Muscle of leg (tissue), 11 donors: Measurements from ENCODE around the gene PSKH1. TPM values are rescaled to one million over a fixed set of nuclear protein-coding genes. Genes with fewer than 3 reads are reported as not detected.

ENCODE experiments used
- DNase-seq: peaks from one replicate; pipeline ENCODE4 v3.0.0; 2013
- H3K27ac ChIP-seq: one replicate; pipeline ENCODE4 v1.5.1; 2013; ENCODE audit warnings: mild to moderate bottlenecking, low read length, control low read depth
- H3K27me3 ChIP-seq: one replicate; pipeline ENCODE4 v1.6.1; 2013; ENCODE audit warnings: low read length; ENCODE audit not compliant: control insufficient read depth, insufficient read depth
- H3K36me3 ChIP-seq: one replicate; pipeline ENCODE4 v1.6.1; 2013; ENCODE audit warnings: low read length; ENCODE audit not compliant: control insufficient read depth, insufficient read depth
- H3K4me1 ChIP-seq: one replicate; pipeline ENCODE4 v1.6.1; 2013; ENCODE audit warnings: low read length; ENCODE audit not compliant: control insufficient read depth, insufficient read depth
- H3K4me3 ChIP-seq: one replicate; pipeline ENCODE4 v1.5.1; 2013; ENCODE audit warnings: low read length, control low read depth
- H3K9me3 ChIP-seq: replicated peaks from 2 replicates; pipeline ENCODE4 v1.6.1; 2013; ENCODE audit warnings: low read depth, low read length; ENCODE audit not compliant: control insufficient read depth
- WGBS: methylation state at CpG from one replicate; pipeline ENCODE4 v1.1.5; 2013; ENCODE audit warnings: missing lambda C conversion rate; ENCODE audit not compliant: insufficient coverage; 5-methylcytosine and 5-hydroxymethylcytosine counted together
- polyA plus RNA-seq, 8 donors: library from polyadenylated mRNA; unstranded; fragments of 120-200 nt; gene quantifications; one replicate each; pipeline versions ENCODE4 v1.2.1 to v1.2.3, GENCODE V29; 2013; ENCODE audit warnings: inconsistent platforms in 1 of 8, low replicate concordance in 1 of 8; ENCODE audit not compliant: insufficient read length in 8 of 8, insufficient read depth in 1 of 8
- total RNA-seq: library from RNA; stranded (reverse); fragments of 120-200 nt; gene quantifications from one replicate; pipeline ENCODE4 v1.2.4, GENCODE V29; 2013

PSKH1 gene
- total and polyA plus RNA-seq, 9 donors = 8.6 to 26.1 (median 23.9) TPM

DNA sequence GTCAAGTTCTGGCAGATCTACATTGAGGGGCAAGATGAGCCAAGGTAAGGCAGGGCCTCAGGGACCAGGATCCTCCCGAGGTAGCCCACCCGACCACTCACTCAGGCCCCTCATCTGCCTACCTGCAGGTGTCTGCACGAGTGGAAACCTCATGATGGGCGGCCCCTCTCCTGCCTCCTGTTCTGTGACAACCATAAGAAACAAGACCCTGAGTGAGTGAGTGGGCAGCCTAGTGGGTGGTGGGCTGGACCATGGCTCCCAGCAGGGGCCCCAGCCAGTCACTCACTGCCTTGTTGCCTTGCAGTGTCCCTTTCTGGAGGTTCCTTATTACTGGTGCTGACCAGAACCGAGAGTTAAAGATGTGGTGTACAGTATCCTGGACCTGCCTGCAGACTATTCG lies 14.8 kb upstream of the PSKH1 start:
- Histone ChIP-seq H3K27me3 (no peaks in the 10 kb centered on the region), H3K9me3 (no peaks in the 10 kb centered on the region), H3K36me3 (peaks cover 81% of the 10 kb centered on the region), H3K27ac (no peak overlapping the region), H3K4me1 (peaks cover 58% of the 10 kb centered on the region), H3K4me3 (no peak overlapping the region)
- DNase-seq = no peak
- WGBS = no CpG with 5 or more reads among the region's 6 CpGs

- WGBS = 98% methylated on average over 7 of the region's 9 CpGs
- no peak overlapping the region for H3K27ac ChIP-seq
These were observed 14.2 kb upstream of the PSKH1 start for GRCh38 chr16:67878846-67879245.

DNA sequence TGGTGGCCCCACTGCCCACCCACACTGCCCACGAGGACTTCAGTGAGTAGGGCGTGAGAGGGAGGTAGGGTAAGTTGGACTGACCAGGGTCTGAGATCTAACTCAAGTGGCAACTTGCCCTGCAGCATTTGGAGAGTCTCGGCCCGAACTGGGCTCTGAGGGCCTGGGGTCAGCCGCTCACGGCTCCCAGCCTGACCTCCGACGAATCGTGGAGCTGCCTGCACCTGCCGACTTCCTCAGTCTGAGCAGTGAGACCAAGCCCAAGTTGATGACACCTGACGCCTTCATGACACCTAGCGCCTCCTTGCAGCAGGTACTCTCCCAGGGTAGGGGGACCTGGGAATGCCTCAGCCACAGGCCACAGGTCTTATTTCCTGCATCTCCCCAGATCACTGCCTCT lies 13.6 kb upstream of the PSKH1 start:
- no peaks in the 10 kb centered on the region for H3K27me3 ChIP-seq
- H3K9me3 ChIP-seq = no peaks in the 10 kb centered on the region
- 91% methylated on average over 10 of the region's 12 CpGs for WGBS
- DNase-seq = no peak
- H3K36me3 ChIP-seq = peaks cover 92% of the 10 kb centered on the region
- H3K27ac ChIP-seq = no peak overlapping the region
- H3K4me1 ChIP-seq = peaks cover 62% of the 10 kb centered on the region
- H3K4me3 ChIP-seq = no peak overlapping the region

More at GRCh38 chr16:67878846-67879245, 14.2 kb upstream of the PSKH1 start:
- H3K4me1 ChIP-seq = peaks cover 62% of the 10 kb centered on the region
- no peaks in the 10 kb centered on the region for H3K27me3 ChIP-seq
- H3K9me3 ChIP-seq = no peaks in the 10 kb centered on the region
- no peak overlapping the region for H3K4me3 ChIP-seq
- peaks cover 87% of the 10 kb centered on the region for H3K36me3 ChIP-seq
- DNase-seq = no peak

DNA sequence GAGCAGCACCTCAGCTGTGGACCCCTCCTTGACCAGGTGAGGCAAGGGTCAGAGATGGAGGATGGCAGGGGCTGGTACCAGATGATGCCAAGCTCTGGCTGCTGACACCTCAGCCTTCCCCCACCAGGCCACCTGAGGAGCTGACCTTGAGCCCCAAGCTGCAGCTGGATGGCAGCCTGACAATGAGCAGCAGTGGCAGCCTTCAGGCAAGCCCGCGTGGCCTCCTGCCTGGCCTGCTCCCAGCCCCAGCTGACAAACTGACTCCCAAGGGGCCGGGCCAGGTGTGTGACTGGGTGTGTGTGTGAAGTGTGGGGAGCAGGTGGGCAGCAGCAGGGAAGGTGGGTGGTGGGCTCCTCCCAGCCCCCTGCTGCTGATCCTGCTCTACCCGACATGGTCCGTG lies 13.1 kb upstream of the PSKH1 start:
- H3K27ac ChIP-seq = peak overlapping the region; percentile 100
- no peaks in the 10 kb centered on the region for H3K27me3 ChIP-seq
- DNase-seq = no peak
- no peak overlapping the region for H3K4me3 ChIP-seq
- peaks cover 94% of the 10 kb centered on the region for H3K36me3 ChIP-seq
- H3K4me1 ChIP-seq = peaks cover 61% of the 10 kb centered on the region
- 78% methylated on average over 3 of the region's 5 CpGs for WGBS
- H3K9me3 ChIP-seq = no peaks in the 10 kb centered on the region

- H3K27ac ChIP-seq = peak overlapping the region; percentile 100
- no peaks in the 10 kb centered on the region for H3K27me3 ChIP-seq
- DNase-seq = no peak
- H3K9me3 ChIP-seq = no peaks in the 10 kb centered on the region
- H3K4me1 ChIP-seq = peaks cover 60% of the 10 kb centered on the region
- peaks cover 94% of the 10 kb centered on the region for H3K36me3 ChIP-seq
- WGBS = 67% methylated on average over 6 of the region's 13 CpGs
- H3K4me3 ChIP-seq = no peak overlapping the region
These were observed 12.5 kb upstream of the PSKH1 start for GRCh38 chr16:67880584-67880983.

- Histone ChIP-seq H3K27me3 (no peaks in the 10 kb centered on the region), H3K4me3 (peak overlapping the region; percentile 27), H3K4me1 (peaks cover 58% of the 10 kb centered on the region), H3K9me3 (no peaks in the 10 kb centered on the region), H3K36me3 (peaks cover 93% of the 10 kb centered on the region), H3K27ac (peak overlapping the region; percentile 100)
- peak; percentile 82 for DNase-seq
- 77% methylated on average over 20 of the region's 21 CpGs for WGBS
These were observed 11.4 kb upstream of the PSKH1 start for GRCh38 chr16:67881621-67882161.

GRCh38 chr16:67882374-67883145 lies 10.5 kb upstream of the PSKH1 start:
- H3K36me3 ChIP-seq = peaks cover 84% of the 10 kb centered on the region
- H3K27ac ChIP-seq = peak overlapping the region; percentile 100
- H3K27me3 ChIP-seq = no peaks in the 10 kb centered on the region
- 75% methylated on average over 8 of the region's 18 CpGs for WGBS
- peak overlapping the region; percentile 27 for H3K4me3 ChIP-seq
- DNase-seq = peak; percentile 93
- no peaks in the 10 kb centered on the region for H3K9me3 ChIP-seq
- H3K4me1 ChIP-seq = peaks cover 58% of the 10 kb centered on the region

DNA sequence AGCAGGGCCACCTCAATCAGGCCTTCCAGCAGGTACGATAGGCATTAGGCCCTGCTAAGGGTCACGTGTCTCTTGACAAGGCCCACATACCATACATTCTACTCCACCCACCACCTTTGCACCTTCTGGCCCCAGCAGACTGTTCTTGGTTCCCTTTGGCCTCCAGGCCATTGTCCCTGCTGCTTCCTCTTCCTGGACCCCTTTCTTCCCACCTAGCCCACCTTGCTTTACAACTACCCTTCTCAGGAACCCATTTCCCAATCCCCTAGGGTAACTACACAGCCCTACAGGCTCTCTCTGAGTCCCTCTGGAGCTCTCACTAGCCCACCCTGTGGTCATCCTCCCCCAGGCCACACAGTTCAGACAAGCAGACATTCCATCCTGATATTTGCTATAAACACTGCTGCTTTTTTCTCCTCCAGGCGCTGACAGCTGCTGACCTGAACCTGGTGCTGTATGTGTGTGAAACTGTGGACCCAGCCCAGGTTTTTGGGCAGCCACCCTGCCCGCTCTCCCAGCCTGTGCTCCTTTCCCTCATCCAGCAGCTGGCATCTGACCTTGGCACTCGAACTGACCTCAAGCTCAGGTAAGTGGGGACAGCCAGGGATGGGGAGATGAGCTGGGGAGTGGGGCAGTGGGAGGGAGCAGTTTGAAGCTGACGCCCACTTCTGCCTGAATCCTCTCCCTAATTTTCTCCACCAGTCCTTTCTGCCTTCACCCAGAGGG lies 9.7 kb upstream of the PSKH1 start:
- Histone ChIP-seq H3K9me3 (no peaks in the 10 kb centered on the region), H3K27ac (peak overlapping the region; percentile 100), H3K27me3 (no peaks in the 10 kb centered on the region), H3K4me3 (no peak overlapping the region), H3K4me1 (peaks cover 65% of the 10 kb centered on the region), H3K36me3 (peaks cover 77% of the 10 kb centered on the region)
- 77% methylated on average over 2 of the region's 6 CpGs for WGBS
- no peak for DNase-seq

DNA sequence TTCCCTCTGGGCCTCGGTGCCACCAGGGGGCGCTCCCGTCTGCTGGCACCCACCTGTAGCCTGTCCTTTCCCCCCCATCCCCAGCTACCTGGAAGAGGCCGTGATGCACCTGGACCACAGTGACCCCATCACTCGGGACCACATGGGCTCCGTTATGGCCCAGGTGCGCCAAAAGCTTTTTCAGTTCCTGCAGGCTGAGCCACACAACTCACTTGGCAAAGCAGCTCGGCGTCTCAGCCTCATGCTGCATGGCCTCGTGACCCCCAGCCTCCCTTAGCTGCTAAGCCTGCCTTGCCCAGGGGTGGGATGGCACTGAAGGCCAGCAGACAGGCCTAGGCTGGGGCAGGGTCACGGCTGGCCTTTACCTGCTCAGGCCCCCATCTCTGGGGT lies 9.2 kb upstream of the PSKH1 start:
- Histone ChIP-seq H3K27me3 (no peaks in the 10 kb centered on the region), H3K9me3 (no peaks in the 10 kb centered on the region), H3K4me1 (peaks cover 68% of the 10 kb centered on the region), H3K36me3 (peaks cover 71% of the 10 kb centered on the region), H3K4me3 (no peak overlapping the region), H3K27ac (peak overlapping the region; percentile 100)
- 57% methylated on average over 10 of the region's 11 CpGs for WGBS
- peak; percentile 37 for DNase-seq

DNA sequence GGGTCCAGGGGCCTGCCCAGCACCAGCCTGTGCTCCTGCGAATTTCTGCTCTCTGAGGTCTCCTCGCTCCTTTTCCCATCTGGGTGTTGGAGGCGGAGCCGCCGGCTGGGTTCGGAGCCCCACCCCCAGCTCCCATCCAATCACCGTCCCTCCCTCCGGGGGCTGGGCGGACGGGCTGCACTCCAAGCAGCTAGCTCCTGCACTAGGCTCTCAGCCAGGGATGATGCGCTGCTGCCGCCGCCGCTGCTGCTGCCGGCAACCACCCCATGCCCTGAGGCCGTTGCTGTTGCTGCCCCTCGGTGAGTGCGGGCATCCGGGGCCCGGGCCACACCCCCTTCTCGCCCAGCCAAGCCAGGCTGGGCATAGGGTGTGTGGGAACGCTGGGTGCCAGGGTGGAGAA lies 8.4 kb upstream of the PSKH1 start, which contains the start of gene NRN1L:
Gene NRN1L, plus strand, starts transcription at position 202 of the 400 bp plus-strand sequence. Its CDS starts 19 bp downstream, at position 221.
- WGBS = 5% methylated on average over 21 of the region's 22 CpGs
- Histone ChIP-seq H3K27ac (peak within 1 kb of the TSS; percentile 100), H3K27me3 (no peaks in the 10 kb centered on the region), H3K4me3 (no peak within 1 kb of the TSS), H3K9me3 (no peaks in the 10 kb centered on the region), H3K4me1 (peaks cover 65% of the 10 kb centered on the region), H3K36me3 (peaks cover 63% of the 10 kb centered on the region)
- peak; percentile 94 for DNase-seq
